Measurements from ENCODE around the gene CASP1. TPM values are rescaled to one million over a fixed set of nuclear protein-coding genes. Genes with fewer than 3 reads are reported as not detected.

The CASP1 gene
- total RNA-seq, 1 donor from 2014 or later: 106 TPM

DNA sequence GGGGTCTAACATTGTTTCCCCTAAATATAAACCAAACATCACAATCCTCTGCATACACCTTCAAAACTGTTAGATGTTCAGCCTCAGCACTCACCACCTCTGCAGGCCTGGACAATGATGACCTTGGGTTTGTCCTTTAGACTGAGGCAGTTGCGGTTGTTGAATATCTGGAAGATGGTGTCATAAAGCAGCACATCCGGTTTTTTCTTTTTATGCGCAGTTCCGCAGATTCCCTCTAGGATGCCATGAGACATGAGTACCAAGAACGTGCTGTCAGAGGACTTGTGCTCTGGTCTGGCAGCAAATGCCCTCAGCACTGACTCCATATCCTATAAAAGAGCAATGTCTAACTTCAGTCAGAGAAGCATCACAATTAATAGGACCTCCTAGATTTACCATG, 34.8 kb downstream of the CASP1 start:
- Histone ChIP-seq H3K27ac (no peak overlapping the region), H3K36me3 (no peaks in the 10 kb centered on the region), H3K4me3 (no peak overlapping the region), H3K27me3 (no peaks in the 10 kb centered on the region), H3K4me1 (no peaks in the 10 kb centered on the region), H3K9me3 (no peaks in the 10 kb centered on the region)
- DNase-seq (no peak), ATAC-seq (no peak)
- TF ChIP-seq, protein P1, sequence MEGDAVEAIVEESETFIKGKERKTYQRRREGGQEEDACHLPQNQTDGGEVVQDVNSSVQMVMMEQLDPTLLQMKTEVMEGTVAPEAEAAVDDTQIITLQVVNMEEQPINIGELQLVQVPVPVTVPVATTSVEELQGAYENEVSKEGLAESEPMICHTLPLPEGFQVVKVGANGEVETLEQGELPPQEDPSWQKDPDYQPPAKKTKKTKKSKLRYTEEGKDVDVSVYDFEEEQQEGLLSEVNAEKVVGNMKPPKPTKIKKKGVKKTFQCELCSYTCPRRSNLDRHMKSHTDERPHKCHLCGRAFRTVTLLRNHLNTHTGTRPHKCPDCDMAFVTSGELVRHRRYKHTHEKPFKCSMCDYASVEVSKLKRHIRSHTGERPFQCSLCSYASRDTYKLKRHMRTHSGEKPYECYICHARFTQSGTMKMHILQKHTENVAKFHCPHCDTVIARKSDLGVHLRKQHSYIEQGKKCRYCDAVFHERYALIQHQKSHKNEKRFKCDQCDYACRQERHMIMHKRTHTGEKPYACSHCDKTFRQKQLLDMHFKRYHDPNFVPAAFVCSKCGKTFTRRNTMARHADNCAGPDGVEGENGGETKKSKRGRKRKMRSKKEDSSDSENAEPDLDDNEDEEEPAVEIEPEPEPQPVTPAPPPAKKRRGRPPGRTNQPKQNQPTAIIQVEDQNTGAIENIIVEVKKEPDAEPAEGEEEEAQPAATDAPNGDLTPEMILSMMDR (IDR thresholded peaks at IDR 0.05): no peak
- intact Hi-C loops (cut with DNase I): no loop called here

DNA sequence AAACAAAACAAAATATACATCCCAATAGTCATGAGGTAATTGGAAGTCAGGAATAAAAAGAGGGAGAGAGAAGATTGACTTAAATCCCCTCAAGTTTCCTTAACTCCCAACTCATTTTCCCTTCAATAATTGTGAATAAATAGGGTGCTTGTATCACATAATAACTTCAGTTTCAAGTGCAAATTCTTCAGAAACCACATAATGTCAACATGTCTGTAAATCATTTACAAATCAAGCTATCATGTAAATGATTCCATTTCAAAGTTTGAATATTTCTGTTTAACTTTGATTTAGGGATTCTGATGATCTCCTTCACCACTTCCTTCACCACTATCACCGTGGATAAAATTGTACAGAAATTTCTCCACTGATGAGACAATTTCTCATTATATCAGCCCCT, 35.2 kb downstream of the CASP1 start:
- TF ChIP-seq, protein P1 (IDR thresholded peaks at IDR 0.05): no peak
- intact Hi-C loops (cut with DNase I): no loop called here
- no peaks in the 10 kb centered on the region for H3K36me3 ChIP-seq

DNA sequence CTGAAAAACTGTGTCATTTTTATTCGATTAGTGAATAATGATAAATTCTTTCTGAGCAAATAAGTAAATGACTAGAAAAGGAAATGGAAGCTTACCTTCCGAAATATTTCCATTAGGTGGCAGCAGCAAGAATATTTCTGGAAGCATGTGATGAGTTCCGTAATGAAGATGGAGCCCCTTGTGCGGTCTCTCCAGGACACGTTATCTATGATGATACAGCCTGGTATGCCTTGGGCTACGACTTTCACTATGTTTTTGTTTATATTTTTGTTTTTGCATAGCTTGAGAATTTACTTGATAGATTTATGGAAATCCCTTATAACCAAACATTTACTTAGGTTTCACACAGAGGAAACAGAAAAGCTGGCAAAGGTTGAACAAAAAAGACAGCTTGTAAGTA, 37.7 kb downstream of the CASP1 start:
- TF ChIP-seq, protein P1 (IDR thresholded peaks at IDR 0.05): no peak
- Histone ChIP-seq H3K27ac (no peak overlapping the region), H3K36me3 (no peaks in the 10 kb centered on the region), H3K9me3 (no peaks in the 10 kb centered on the region), H3K27me3 (no peaks in the 10 kb centered on the region), H3K4me1 (no peaks in the 10 kb centered on the region), H3K4me3 (no peak overlapping the region)
- no peak for DNase-seq
- ATAC-seq: no peak
- intact Hi-C loops (cut with DNase I): no loop called here

More for the DNA sequence above, 35.2 kb downstream of the CASP1 start:
- no peak for ATAC-seq
- no peak overlapping the region for H3K4me3 ChIP-seq
- no peak overlapping the region for H3K27ac ChIP-seq
- DNase-seq: no peak
- no peaks in the 10 kb centered on the region for H3K4me1 ChIP-seq
- H3K27me3 ChIP-seq: no peaks in the 10 kb centered on the region
- H3K9me3 ChIP-seq: no peaks in the 10 kb centered on the region

DNA sequence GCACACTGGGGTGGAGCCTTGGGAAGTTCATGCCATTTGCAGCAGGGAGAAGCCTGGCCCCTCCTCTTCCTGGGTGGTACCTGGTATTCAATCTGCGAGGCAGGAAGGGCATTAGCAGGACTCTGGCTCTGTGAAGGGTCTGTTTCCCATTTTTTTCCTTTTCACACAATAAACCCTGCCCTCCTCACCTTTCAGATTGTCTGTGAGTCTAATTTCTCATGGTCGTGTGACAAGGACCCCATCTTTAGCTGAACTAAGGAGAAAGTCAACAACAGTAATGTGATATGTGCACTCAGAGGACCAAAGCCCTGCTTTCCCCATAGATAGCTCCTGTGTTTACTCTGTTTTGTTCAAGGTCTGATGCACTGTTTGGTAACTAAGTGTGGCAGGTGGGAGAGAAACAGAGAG, 39.9 kb downstream of the CASP1 start:
- intact Hi-C loops (cut with DNase I): no loop called here
- no peak overlapping the region for H3K4me3 ChIP-seq
- H3K9me3 ChIP-seq: no peaks in the 10 kb centered on the region
- no peak overlapping the region for H3K27ac ChIP-seq
- H3K36me3 ChIP-seq: no peaks in the 10 kb centered on the region
- DNase-seq: no peak
- TF ChIP-seq, protein P1 (IDR thresholded peaks at IDR 0.05): no peak
- H3K4me1 ChIP-seq: no peaks in the 10 kb centered on the region
- ATAC-seq: no peak
- H3K27me3 ChIP-seq: no peaks in the 10 kb centered on the region

DNA sequence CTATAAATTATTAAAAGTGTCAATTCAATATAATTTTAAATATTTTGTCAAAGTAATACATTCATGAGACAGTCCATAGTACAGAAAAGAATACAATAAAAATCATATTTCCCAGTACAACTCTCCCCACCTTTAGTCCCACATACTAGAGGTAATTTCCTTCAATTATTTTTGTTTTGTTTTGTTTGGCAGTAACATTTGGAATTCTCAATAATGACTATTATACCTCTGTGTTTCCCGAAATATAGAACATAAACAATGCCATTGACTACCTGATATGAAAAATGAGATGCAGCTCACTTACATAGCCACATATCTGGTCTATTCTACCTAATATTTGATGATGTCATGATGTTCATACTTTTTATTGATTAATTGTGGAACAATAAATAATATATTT, 42.2 kb downstream of the CASP1 start:
- no peaks in the 10 kb centered on the region for H3K36me3 ChIP-seq
- no peaks in the 10 kb centered on the region for H3K27me3 ChIP-seq
- intact Hi-C loops (cut with DNase I): no loop called here
- peaks cover 6% of the 10 kb centered on the region for H3K9me3 ChIP-seq
- DNase-seq (no peak), ATAC-seq (no peak)
- no peaks in the 10 kb centered on the region for H3K4me1 ChIP-seq
- no peak overlapping the region for H3K27ac ChIP-seq
- TF ChIP-seq, protein P1 (IDR thresholded peaks at IDR 0.05): no peak
- no peak overlapping the region for H3K4me3 ChIP-seq

DNA sequence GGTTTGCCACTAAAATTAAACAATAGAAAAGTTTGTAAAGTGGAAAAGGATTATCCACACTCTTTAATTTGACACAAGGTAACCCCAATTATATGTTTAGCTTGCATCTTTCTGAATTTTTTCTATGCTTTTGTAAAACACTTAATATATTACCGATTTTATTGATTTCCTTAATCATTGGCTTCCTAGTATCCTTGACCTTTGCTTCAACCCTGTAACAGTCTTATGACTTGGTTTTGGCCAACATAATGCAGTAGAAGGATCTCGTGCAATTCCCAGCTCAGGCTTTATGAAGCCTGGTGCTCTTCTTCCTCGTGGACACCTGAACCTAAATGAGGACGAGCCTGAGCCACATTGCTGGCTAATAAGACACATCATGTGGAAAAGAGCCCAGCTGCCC, 43.0 kb downstream of the CASP1 start:
- intact Hi-C loops (cut with DNase I): no loop called here
- H3K9me3 ChIP-seq: peaks cover 6% of the 10 kb centered on the region
- H3K27ac ChIP-seq: no peak overlapping the region
- no peak overlapping the region for H3K4me3 ChIP-seq
- ATAC-seq (no peak), DNase-seq (no peak)
- TF ChIP-seq, protein P1 (IDR thresholded peaks at IDR 0.05): no peak
- no peaks in the 10 kb centered on the region for H3K27me3 ChIP-seq
- H3K36me3 ChIP-seq: no peaks in the 10 kb centered on the region
- H3K4me1 ChIP-seq: no peaks in the 10 kb centered on the region

Measured in upper lobe of right lung (tissue), 1 donor.